ENCODE results near the gene SUCLG2.
"Not testable (repeated sequence)": the region's sequence is repeated elsewhere in the genome, so short reads cannot be mapped to it uniquely, and the experiment has no call there.

SUCLG2 gene

GRCh38 chr3:67557848-67558355, 96.5 kb downstream of the SUCLG2 start:
- DNase-seq = no peak

DNA sequence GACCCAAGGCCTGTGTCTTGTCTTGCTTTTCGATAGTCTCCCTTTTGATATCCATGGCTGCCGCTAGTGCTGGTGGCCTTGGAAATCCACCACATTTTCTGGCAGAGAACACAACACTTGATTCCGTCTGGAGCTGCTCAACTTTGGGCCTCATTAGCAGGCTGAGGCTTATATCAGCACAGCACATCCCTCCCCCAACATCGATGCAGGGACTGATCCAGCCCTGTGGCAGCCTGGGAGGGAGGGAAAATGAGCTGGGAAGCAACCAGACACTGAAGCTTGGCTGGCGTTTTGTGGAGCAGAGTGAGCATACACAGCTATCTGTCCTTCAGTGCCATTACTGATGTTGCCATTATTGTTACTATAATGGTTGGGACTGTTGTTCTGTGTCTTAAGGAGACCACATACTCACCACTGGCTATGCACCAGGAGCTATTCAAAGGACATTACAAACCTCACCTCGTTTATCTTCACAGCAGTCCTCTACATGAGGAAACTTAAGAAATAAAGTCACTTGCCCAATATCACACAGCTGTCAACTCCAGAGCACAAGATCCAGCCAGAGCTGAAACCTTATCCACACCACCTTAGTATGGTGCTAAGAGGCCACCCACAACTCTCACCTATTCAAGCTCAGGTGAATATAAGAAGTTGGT, 102.9 kb downstream of the SUCLG2 start:
- no peak for DNase-seq

GRCh38 chr3:67550541-67550940, 103.9 kb downstream of the SUCLG2 start:
- no peak for DNase-seq

DNA sequence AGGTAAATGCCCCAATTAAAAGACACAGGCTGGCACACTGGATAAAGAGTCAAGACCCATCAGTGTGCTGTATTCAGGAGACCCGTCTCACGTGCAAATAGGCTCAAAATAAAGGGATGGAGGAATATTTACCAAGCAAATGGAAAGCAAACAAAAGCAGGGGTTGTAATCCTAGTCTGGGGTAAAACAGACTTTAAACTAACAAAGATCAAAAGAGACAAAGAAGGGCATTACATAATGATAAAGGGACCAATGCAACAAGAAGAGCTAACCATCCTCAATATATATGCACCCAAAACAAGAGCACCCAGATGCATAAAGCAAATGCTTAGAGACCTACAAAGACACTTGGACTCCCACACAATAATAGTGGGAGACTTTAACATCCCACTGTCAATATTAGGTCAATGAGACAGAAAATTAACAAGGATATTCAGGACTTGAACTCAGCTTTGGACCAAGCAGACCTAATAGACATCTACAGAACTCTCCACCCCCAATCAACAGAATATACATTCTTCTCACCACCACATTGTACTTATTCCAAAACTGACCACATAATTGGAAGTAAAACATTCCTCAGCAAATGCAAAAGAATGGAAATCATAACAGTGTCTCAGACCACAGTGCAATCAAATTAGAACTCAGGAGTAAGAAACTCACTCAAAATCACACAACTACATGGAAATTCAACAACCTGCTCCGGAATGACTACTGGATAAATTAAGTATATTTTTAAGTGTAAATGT, 111.7 kb downstream of the SUCLG2 start:
- DNase-seq = not testable (repeated sequence)

DNA sequence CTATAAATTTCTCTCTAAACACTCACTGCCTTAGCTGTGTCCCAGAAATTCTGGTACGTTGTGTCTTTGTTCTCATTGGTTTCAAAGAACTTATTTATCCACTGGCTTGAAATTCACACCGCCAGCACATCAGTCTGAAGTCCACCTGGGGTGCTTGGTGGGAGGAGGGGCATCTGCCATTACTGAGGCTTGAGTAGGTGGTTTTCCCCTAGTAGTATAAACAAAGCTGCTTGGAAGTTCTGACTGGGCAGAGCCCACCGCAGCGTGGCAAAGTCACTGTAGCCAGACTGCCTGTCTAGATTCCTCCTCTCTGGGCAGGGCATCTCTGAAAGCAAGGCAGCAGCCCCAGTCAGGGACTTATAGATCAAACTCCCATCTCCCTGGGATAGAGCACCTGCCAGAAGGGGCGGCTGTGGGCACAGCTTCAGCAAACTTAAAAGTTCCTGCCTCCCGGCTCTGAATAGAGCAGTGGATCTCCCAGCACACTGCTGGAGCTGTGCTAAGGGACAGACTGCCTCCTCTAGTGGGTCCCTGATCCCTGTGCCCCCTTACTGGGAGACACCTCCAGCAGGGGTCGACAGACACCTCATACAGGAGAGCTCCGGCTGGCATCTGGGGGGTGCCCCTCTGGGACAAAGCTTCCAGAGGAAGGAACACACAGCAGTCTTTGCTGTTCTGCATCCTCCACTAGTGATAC, 114.1 kb downstream of the SUCLG2 start:
- no peak for DNase-seq

GRCh38 chr3:67537203-67537602, 117.2 kb downstream of the SUCLG2 start:
- not testable (repeated sequence) for DNase-seq

DNA sequence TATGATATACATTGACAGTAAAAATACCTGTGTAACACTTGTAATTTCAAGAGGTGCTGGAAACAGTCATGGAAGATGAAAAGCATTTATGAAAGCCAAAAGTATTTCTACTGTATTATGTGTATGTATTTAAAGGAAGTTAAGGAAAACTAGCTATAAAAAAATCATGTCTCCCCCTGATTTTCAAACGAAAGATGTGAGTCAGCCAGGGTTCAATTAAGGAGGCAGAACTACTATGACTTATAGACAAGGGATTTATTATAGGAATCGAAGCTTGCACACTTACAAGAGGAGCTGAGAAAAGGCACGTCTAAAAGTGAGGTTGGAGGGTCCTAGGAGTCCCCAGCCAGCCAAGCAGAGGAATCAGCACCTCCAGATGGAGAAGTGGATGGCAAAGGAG, 119.4 kb downstream of the SUCLG2 start:
- peak; percentile 39 for DNase-seq

DNA sequence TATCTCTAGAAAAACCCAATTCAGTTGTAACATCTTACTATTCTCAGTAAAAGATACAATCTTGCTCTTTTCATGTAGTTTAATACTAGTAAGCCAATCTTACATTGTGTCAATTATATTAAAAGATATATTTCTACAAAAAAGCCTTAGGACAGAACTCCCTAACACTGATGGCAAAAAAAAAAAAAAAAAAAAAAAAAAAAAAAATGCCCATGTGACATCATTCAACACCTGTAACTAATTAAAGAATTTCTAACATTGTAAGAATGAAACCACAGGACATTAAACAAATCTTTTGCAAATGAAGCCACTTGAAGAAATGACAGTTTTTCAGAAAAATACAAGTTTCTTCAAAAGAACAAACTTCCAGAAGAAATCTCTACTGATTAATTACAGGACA, 119.8 kb downstream of the SUCLG2 start:
- no peak for DNase-seq

DNA sequence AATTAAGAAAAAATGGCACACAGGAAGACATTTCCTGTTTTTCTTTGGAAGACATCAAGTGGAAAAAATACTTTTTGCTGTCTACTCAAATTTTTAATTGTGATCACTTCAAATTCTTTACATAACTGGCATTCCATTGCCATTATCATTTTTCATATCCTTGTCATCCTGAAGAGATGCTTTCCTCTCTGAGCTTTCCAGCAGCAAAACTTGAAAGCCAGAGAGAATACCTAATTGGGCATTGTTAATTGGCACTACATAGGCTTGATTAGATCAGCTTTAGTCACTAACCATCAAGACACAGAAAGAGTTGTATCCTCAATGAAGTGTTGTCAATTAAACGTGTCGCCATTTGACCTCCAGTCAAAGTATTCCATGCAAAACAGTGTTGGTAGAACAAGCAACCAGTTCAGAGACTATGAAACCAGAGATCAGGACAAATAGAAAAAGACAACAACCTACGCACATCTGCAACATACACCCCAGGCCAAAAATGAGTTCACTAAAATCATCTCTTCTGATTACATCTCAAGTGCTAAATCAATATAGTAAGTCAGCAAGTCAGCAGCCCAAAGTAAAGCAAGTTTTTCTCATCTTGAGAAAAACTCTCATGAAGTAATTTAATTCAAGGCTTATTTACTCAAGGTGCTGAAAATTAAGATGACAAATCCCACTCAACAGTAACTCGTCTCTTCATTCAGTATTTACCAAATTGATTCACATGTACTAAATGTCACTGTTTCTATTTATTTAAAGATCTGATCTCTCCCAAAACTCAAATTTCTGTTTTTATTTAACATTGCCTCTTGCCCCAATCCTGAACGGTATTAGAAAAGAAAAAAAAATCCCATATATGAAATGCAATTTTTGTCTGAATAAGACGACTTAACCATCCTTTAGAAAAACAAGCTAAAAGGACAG, 123.0 kb downstream of the SUCLG2 start:
- DNase-seq = peak; percentile 72

GRCh38 chr3:67529915-67530314, 124.5 kb downstream of the SUCLG2 start:
- peak; percentile 41 for DNase-seq

DNA sequence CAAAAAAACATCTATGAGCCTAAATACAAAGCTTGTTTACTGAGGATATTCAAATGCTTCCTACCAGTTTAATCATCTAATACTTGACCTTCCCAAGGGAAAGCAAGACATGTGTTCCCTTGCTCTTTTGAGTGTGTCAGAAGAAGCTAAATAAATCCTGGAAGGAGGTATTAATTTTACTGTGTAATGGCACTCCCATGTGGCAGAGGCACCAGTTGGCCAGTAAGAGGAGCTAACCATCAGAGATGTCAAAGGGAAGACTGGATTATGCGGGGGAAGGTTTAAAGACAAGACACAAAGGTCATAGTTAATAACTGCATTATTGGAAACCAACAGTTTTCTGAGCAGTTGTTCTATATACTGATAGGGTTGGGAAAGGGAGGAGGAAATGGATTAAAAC, 125.1 kb downstream of the SUCLG2 start:
- no peak for DNase-seq

GRCh38 chr3:67526246-67526645, 128.2 kb downstream of the SUCLG2 start:
- peak; percentile 88 for DNase-seq

DNA sequence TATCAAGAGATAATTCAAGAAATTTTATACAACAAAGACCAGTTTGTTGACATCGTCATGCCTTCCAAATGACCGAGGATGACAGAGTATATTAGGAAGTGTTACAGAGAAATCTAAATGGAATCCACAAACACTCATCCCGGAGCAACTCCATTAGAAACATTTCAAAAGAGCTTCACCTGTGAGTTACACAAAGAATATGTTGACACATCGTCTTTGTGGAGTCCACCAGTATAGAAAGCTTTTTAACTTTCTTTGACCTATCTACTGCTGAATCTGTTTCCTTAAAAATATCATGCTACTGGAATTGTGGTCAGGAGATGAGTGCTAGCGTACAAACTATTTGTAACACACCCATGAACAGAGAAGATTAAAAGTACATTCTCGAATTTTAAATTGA, 130.4 kb downstream of the SUCLG2 start:
- DNase-seq = peak; percentile 35

- DNase-seq = no peak
Measured at GRCh38 chr3:67522081-67522480, 132.3 kb downstream of the SUCLG2 start.

GRCh38 chr3:67521053-67521646, 133.3 kb downstream of the SUCLG2 start:
- no peak for DNase-seq

- DNase-seq = peak; percentile 41
Measured at GRCh38 chr3:67518236-67518635, 136.2 kb downstream of the SUCLG2 start.

GRCh38 chr3:67517781-67518180, 136.6 kb downstream of the SUCLG2 start:
- DNase-seq = no peak

DNA sequence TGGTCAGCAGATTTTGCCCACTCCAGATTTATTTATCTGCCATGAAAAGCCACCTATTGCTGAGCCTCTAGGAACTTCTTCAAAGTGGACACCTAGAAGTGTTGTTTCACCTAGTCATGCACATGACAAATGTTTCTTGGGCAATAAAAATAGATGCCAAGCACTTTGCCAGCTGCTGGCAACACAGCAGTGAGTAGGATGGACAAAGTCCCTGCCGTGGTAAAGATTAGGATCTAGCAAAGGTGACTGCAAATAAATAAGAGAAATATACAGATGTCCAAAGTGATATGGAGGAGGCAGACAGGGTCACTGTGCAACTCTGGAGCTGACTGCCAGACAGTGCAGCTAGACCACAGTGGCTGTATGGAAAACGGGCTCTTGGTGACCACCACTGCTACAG, 137.9 kb downstream of the SUCLG2 start:
- no peak for DNase-seq

DNA sequence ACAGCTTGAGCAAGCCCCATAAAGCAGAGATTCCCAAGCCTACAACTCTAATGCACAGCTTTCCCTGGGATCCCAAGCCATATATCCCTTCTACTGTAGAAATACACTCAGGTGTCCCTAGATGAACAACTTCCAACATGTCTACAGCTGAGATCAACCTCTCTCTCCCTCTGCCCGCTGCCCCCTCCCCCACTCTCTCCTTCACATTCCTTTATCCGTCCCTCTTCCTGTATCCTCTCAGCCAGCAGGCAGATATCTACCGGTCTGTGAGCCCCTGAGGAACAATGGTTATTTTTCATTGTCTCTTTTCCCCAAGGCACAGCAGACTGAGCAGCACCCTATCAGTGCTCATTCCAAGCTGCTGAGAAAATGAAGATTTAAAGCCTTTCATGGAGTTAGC, 138.6 kb downstream of the SUCLG2 start:
- no peak for DNase-seq

- peak; percentile 9 for DNase-seq
Measured at GRCh38 chr3:67509471-67510075, 144.8 kb downstream of the SUCLG2 start.

DNA sequence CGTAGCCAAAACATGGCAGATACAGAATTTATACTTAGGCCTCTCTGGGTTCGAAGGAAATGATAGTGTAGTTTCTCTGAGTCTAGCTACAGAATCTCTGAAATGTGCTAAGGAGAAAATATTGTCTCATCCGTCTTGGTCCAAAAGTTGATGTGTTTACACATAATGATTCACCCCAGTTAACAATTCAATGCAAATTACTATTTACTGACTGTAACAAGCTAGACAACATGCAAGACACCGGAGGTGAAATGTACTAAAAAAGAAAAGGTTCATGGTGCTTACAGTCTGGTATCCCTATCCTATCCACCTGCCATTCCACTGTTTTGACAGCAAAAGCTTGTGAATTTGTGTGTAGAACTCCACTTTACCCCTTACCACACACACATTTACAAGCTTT, 146.8 kb downstream of the SUCLG2 start:
- no peak for DNase-seq

DNA sequence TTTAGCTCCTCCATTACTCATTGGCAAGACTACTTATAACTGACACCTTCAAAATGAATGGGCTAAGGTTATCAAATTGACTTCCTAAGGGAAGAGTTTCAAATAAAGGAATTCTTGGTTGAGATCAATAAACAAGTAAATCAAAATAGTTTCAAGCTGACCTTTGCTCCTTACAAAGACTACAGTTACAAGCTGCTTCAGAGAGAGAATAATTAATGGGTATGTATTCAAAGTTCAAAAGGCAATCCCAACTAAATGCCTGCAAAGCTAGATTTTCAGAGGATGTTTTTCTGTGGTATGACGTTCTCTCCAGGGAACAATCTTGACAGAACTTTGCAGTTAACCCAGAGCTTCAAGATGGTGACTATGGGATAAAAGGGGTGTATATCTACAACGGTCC, 153.7 kb downstream of the SUCLG2 start:
- no peak for DNase-seq

Data from EL (cell line).